Fibroblast of skin of scalp (primary cell): ENCODE results near the gene ZC3H6.
A peak's percentile ranks its signal among the peaks of the same experiment; 100 is the strongest.
"Not testable (repeated sequence)": the region's sequence is repeated elsewhere in the genome, so short reads cannot be mapped to it uniquely, and the experiment has no call there.

Source experiments
- DNase-seq: peaks from one replicate; pipeline ENCODE4 v3.0.0-alpha.2; 2013

The ZC3H6 gene

DNA sequence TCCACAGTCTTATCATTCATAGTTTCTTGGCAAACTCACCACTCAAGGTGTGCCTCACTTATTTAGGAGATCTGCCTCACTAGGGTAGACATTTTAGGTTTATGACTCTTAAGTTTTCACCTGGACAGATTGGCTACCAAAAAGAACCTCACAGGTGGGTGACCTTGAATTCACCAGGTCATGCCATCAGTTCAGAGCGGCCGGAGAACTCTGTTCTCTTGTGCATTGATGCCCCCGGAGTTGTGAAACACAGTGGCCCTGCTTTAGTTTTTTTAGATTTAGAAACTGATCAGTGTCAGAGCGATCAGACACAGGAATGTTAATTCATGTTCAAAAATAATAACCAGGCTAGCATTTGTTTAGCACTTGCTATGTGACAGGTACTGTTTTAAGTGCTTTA lies 6.7 kb downstream of the ZC3H6 start:
- not testable (repeated sequence) for DNase-seq

- DNase-seq: not testable (repeated sequence)
Measured at GRCh38 chr2:112283535-112283934, 8.1 kb downstream of the ZC3H6 start.

DNA sequence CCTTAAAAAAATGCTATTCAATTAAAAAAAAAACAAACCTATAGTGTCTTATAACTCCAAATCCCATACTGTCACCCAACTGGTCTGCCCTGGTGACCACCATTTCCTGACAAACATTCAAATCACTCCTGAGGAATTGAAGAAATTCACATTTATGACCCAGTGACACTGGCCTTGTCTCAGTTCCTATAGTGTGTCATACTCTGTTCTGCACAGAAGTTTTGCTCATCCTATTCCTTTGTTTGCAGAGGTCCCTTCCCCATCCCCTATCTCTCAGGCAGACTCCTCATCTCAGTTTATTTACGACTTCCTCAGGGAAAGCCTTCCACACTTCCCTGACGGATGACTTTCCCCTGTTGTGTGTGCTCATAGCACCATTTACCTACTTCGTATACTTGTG lies 14.7 kb downstream of the ZC3H6 start:
- DNase-seq: no peak

GRCh38 chr2:112290648-112291047 lies 15.3 kb downstream of the ZC3H6 start:
- DNase-seq: no peak

GRCh38 chr2:112293636-112294401 lies 18.4 kb downstream of the ZC3H6 start:
- no peak for DNase-seq

DNA sequence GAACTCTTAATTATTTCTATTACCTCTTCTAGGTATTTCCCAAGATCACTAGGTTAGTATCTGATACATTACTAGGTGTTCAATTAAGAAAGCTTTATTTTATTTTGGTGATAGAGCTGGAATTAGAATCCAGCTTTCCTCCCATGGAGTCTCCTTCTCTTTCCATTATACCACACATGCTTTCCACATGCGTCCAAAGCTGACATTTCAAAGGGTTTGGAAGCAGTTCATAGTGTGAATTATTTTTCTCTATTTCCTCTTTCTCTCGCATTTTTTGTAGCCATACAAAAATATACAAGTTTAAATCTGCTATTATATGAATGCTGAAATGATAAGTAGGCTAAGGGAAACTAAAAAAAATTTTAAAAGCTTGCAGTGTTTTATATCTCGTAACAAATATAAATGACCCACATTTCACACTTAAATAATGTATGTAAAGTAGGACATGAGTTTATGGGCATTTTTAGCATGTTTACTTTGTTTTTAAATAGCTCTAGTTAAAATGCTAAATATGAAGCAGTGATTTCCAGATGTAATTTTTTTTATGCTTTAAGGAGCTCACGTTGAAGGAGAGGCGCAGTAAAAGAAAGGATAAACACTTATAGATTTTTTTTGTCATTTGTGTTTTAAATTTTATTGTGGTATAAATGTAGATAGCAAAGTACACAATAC lies 20.1 kb downstream of the ZC3H6 start:
- DNase-seq: no peak

DNA sequence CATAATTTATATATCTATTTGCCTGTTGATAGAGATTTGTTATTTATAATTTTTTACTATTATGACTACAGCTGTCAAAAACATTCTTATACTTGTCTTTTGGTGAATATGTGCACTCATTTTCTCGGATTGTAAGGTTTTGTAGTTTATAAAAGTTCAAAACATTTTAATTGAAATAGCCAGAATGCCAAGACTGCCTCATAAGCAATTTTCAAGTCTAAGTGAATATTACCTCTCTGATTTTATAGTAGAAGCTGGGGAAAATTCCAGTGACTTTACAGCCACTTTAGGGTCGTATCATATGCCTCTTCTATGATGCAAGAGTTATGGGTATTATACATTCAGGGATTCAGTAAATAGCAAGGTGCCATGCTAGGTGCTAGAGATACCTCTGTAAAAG lies 21.0 kb downstream of the ZC3H6 start:
- DNase-seq: no peak

DNA sequence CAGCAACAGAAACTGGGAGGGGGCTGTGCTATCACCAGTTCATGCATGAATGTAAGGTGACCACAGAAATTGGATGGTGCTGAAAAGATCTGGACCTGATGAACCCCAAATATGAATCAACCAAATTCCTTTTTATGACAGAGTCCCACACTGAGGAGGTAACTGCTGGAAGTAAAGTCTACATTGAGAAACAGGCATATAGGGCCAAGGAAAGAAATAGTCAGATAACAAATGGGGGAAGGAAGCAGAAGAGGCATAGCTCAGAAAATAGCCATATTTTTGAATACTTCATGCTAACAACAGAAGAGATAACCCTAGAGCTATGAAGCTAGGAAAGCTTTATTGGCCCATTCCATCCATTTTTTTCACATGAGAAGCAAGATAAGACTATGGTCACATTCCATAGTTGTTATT lies 25.8 kb downstream of the ZC3H6 start:
- DNase-seq: peak; percentile 70

DNA sequence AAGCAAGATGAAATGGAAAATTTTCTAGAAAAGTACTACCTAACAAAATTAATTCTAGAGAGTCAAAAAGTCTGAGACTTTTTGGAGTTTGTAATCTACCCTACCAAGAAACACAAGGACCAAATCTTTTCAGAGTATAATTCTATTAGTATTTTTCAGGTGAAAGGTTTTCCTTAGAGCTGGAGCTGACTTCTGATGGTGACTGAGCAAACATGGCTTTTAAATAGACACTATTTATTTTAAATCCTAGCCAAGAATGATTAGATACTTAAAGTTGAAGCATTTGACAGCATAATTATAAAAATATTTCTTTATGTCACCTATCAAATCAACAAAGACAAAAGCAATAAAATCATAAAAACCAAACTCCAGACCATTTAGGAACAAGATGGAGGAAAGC lies 26.6 kb downstream of the ZC3H6 start:
- no peak for DNase-seq

GRCh38 chr2:112304298-112304941 lies 29.0 kb downstream of the ZC3H6 start:
- DNase-seq: no peak

GRCh38 chr2:112305132-112305531 lies 29.7 kb downstream of the ZC3H6 start:
- DNase-seq: no peak

GRCh38 chr2:112310906-112311305 lies 35.5 kb downstream of the ZC3H6 start:
- no peak for DNase-seq

DNA sequence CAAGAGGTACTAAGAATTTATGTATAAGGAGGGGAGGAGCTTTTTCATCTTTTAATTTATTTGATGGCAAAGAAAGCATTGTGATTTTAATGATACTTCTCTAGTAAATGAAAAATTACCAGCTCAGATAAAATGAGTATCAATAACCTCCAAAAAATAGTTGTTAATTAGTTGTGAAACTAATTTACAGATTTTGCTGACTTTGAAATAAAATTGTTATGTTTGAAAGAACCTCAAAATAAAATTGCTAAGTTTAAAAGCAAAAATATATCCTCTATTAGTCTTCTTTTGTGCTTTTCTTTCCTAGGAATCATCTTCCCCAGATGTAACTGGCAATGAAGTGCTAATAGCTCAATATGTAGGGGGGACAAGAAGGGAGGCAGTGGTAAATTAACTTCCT lies 36.5 kb downstream of the ZC3H6 start:
- no peak for DNase-seq

DNA sequence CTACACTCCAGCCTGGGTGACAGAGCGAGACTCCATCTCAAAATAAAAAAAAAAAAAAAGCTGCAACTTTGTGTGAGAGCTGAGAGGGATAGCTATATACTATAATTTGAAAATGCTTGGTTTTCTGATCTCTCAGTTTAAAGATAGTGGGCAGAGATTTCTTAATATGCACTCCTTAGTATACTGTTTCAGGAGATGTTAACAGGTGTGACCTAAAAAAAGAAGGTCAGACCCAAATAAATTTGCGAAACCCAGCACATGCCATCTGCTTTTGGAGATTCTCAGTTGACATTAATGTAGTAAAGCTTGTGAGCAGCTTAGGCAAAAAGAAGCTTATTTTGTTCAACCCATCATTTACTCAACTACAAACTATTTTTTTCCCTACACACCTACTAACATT lies 37.4 kb downstream of the ZC3H6 start:
- no peak for DNase-seq

GRCh38 chr2:112314856-112315255 lies 39.5 kb downstream of the ZC3H6 start:
- no peak for DNase-seq

GRCh38 chr2:112317303-112318158 lies 42.1 kb downstream of the ZC3H6 start:
- DNase-seq: peak; percentile 74

DNA sequence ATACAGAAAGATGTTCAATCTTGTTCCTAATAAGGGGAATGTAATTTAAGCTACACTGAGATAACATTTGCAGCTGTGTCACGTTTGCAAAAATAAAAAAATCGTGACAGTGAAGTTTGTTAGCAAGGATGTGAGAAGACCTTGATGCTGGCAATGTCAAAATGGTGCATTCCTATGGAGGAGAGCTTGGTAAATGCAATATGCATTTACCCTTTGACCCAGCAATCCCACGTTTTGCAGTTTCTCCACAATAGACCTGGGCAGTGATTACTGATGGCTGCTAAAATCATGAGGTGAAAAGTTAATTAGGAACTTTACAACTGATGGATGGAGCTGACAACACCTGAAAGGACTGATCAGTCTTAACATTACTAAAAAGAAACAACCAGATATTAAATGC lies 43.1 kb downstream of the ZC3H6 start:
- DNase-seq: peak; percentile 15

DNA sequence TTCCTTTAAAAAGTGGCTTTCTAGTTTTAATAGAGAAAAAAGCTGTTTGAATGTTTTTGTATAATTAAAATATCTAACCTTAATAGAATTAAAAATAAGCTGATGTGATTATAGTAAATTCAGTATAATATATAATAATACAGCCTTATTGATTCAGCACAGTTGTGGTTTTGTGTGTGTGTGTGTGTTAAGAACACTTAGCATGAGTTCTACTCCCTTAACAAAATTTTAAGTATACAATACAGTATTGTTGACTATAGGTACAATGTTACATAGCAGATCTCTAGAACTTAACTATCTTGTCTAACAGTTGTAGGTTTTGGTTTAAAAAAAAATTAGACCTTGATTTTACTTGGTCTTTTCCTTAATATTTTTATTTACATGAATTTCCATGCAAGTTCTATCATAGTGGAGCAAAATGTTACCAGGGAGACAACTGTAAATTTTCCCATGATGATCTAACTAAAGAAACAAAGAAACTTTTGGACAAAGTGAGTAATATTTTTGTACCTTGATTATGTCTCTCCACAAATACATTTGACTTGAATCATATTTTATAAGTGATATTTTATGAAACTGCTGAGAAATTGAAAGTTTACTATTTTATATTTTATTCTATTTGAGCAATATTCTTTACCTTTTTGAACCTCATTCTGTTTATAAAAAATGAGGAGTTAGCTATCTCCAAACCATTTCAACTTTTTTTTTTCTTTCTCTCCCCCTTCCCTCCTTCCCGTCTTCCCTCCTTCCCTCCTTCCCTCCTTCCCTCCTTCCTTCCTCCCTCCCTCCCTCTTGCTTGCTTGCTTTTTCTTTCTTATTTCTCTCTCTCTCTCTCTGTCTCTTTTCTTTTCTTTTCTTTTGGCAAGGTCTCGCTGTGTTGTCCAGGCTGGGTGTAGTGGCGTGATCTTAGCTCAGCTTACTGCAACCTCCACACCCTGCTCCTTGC lies 46.3 kb downstream of the ZC3H6 start:
- DNase-seq: peak; percentile 59

GRCh38 chr2:112322919-112323318 lies 47.5 kb downstream of the ZC3H6 start:
- DNase-seq: no peak

DNA sequence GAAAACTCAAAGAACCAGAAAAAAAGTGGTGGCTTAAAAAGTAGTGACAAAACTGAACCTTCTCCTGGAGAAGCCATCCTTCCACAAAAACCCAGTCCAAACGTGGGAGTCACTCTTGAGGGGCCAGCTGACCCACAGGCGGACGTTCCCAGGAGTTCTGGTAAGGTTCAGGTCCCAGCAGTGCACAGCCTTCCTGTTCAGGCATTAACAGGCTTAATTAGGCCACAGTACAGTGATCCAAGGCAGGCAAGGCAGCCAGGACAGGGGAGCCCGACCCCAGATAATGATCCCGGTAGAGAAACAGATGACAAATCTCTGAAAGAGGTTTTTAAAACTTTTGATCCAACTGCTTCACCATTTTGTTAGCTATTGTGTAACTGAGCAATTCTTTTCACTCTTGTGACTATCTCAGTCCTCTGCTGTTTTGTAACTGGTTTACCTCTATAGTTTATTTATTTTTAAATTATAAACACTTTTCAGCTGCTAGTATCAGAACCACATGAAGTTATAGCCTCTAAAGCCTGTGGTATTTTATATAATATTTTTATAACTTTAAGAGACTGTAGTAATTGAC lies 56.8 kb downstream of the ZC3H6 start:
- no peak for DNase-seq

GRCh38 chr2:112335600-112335999 lies 60.2 kb downstream of the ZC3H6 start:
- no peak for DNase-seq
